NCI-H2227 (cell line): ENCODE measurements around the gene SERINC5.

ENCODE experiments used
- DNase-seq: peaks from one replicate; lab custom pipeline; 2025; ENCODE audit not compliant: unreplicated experiment; lab: John Stamatoyannopoulos, UW

SERINC5 gene

DNA sequence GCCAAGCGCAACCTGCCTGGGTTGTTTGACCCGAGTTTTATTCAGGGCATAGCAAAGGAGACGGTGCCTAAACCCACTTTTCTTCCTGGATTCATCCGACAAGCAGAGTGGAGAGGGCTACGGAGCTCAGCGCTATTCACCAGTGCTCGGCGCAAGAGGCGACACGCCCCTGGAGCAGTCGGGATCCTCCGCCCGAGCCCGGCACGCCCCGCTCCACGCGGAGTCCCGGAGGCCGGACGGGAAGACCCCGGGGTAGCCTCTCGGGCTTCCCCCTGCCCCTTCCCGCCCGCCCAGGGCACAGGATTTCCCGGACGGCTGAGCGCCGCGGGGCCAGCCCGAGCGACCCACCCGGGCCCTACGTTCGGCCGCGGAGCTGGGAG is 427 bp downstream of the SERINC5 start:
- peak; percentile 50 for DNase-seq

- DNase-seq = peak; percentile 9
Observed at GRCh38 chr5:80254767-80255430, 949 bp downstream of the SERINC5 start.

GRCh38 chr5:80251636-80252035 is 4.2 kb downstream of the SERINC5 start:
- DNase-seq = no peak

DNA sequence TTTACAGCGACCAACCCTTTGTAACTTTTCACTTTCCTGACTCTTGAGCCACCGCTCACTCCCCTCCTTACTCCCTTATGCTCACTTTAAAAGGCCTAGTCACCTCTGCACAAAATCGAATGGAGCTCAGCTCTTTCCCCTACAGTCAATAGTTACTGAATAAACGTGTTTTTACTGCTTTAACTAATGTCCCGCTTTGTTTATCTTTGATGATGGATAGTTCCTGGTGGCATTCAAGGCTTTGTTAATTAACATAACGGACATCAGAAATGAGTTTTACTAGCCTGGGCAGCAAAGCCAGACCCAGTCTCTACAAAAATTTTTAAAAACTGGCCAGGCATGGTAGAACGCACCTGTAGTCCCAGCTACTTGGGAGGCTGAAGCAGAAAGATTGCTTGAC is 5.0 kb downstream of the SERINC5 start:
- DNase-seq = no peak

DNA sequence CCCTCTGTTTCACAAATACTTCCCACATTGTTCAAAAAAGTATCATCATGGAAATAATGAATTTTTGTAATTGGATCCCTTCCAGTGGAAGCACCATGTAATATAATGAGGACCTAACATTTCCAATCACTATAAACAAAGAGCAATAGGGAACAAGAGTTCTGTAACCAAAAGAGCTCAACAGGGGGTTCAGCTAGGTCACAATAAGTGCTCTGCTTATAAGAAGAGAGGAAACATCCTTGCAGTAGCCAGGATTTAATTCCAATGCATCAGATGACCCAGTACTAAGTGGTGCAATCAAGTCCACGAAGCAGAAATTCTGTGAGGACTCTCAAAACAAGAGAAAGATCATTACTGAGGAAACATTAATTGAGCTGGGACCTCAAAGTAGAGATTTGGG is 5.9 kb downstream of the SERINC5 start:
- DNase-seq = no peak

DNA sequence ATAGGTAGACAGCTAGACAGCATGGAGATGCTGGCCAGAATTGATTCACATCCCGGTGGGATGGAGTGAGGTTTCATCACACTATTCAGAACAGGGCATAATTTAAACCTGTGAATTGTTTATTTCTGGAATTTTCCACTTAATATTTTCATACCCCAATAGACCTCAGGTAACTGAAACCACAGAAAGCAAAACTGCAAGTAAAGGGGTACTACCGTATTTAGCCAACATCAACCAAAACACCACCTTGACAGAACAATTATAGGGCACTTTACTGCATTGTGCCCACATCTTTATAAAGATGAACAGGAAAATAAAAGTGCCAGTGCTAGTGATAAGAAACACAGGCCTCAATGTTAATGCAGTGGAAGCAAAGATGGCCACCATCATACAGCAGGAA is 7.5 kb downstream of the SERINC5 start:
- DNase-seq = no peak

- DNase-seq = peak; percentile 31
Observed at GRCh38 chr5:80246995-80247729, 8.7 kb downstream of the SERINC5 start.

DNA sequence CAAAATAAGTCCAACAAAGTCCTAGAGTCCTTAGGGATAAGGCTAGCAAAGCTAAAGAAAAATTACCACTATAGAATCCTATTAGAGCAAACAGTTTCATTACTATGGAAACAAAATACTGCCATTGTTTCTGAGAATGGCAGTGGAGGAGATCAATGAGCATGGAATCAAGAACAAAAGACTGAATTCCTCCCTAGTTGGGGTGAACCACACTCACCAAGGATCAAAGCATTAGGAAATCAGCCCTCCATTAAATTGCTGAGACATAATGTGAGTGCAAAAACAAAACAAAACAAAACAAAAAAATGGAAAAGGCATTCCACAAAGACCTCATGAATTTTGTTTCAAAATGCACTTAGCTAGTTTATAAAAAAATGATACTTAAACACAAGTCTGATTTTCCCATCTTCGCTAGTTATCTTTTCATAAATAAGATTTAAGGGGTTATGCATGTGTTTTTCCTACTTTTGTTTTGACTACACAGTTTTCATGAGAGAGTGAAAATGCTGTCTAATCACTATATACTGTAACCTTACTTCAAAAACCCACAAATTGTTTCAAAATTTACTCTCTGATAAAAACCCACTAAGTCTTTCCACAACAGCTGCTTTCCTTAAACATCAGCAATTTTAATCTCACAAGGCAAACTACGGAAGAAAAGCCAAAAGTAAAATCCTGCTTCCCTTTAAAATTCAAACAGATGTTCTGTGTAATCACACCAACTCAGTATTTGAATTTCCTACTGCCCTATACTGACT is 9.7 kb downstream of the SERINC5 start:
- no peak for DNase-seq

- DNase-seq = no peak
Observed at GRCh38 chr5:80243567-80243966, 12.3 kb downstream of the SERINC5 start.

GRCh38 chr5:80242849-80243248 is 13.0 kb downstream of the SERINC5 start:
- no peak for DNase-seq

DNA sequence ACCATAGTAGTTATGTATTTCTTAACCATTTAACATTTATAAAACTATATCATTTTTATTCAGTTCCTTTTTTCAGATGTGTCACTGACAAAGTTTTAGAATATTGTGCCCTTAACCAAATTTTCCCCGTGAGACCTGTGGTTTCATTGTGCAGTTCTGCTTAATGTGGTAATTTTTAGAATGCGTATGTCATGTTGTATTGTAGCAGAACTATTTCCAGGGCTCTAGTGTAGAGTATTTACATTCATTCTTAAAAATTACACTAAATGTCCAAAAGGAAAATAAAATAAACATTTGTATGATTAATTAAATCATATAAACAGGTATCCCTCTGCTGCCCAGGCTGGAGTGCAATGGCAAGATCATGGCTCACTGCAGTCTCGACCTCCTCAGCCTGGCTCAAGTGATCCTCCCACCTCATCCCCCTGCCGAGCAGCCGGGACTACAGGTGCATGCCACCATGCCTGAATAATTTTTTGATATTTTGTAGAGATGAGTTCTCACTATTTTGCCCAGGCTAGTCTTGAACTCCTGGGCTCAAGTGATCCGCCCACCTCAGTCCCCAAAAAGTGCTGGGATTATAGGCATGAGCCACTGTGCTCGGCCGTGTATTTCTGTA is 15.4 kb downstream of the SERINC5 start:
- DNase-seq = no peak

GRCh38 chr5:80239680-80240367 is 16.0 kb downstream of the SERINC5 start:
- no peak for DNase-seq

DNA sequence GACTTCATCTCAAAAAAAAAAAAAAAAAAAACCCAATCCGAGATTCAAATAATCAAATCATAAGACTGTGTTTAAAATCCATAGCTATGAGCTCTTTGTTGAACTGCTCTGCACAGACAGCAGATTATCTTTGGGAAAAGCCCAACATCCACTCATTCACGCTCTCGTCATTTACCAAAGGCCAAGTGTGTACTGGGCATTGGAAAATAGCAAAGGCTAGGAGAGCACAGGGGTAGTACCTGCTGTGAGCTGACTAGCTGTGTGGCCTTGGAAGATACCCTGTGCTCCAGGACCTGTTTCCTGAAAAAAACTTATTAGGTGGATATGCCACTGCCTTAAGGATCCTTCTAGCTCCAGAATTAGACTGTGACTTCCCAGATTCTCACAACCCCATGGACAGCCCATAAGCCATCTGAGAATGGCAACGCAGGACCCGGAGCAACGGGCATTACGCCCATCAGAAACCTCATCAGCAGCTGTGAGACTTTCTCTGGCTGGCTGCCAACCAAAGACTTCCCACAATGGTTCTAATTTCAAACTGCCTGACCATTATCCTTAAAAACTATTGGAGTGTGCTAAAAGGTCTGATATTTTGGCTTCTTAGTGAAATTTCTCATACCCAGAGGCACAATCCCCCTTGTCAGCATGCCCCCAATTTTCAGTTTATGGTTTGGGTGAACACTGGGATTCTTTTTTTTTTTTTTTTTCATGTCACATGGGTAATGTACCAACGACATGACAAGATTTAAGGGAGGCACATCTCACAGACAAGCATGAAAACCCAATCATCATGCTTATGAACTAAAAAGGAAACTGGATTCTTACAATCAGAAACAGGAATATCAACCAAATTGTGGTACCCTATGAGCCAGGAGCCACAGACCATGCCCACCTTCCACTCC is 16.8 kb downstream of the SERINC5 start:
- DNase-seq = peak; percentile 77

DNA sequence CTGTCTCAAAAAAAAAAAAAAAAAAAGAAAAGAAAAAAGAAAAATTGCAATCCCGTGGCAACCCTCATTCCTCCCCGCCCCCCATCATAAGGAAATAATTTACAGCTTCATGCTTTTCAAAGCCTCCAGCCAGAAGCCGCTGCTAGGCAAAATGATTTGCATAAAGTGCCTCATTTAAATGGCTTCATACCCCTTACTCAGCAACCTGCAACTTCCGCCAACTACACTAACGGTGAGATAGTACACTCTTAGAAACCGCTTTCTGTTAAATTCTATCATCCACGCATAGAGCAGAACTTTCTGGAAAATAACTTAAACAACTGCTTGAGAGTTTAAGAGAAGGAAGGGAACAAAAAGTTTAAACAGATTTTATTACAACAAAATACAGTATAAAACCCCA is 17.8 kb downstream of the SERINC5 start:
- no peak for DNase-seq

- no peak for DNase-seq
Observed at GRCh38 chr5:80237243-80237642, 18.6 kb downstream of the SERINC5 start.

DNA sequence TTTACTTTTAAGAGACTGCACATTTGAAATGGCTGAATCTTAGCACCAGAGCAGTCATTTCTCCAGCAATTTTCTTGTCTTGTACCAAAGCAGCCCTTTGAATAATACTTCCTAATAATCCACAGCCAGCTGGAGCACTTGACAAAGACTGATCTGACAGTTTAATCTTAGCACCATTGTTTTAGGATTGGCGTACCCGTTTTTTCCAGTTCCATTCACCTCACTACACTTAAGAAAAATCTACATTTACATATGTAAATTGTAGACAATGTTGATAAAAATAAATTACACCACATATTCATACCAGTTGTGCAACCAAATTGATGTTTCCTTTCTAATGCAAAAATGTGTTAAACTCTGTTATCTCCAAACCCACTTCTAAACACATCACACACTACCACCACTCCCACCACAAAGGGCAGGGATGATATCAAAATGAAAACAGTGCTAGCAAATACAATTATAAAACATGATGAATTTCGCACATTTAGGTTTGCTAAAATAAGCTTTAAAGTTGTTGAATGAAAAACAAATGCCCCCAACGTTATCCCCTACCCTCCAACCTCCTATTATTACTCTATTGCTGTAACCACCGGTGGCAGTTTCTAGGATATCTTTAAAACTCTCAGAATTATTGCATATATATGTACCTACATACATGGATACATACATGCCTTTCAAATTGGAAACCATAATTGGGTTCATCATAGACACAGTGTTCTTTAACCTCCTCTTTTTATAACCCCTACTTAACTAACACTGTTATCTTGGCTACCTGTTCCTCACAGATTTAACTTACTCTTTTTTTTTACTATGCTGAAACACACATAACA is 21.5 kb downstream of the SERINC5 start:
- no peak for DNase-seq

DNA sequence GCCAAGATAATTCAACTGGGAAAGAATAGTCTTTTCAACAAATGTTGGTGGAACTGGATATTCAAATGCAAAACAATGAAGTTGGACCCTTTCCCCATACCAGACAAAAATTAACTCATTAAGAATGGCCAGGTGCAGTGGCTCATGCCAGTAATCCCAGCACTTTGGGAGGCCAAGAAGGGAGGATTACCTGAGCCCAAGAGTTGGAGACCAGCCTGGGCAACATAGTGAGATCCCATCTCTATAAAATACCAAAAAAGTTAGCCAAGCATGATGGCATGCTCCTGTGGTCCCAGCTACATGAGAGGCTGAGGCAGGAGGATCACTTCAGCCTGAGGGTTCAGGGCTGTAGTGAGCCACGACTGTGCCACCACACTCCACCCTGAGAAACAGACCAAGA is 24.2 kb downstream of the SERINC5 start:
- no peak for DNase-seq

DNA sequence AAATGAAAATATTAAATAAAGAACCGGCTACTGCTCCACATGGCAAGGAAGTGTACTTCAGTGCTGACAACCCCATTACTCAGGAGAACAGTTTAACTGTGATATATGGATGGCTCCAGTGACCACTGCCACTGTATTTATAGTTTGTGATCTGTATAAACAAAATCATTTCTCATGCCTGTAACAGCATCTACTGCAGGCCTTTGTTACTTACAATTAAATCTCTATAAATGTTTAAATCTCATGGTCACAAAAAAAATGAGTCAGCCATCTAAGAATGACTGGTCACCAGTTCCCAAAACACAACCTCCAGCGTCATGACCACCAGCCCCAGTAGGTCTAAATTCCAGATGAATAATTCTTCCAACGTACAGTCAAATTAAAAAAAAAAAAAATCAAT is 24.6 kb downstream of the SERINC5 start:
- DNase-seq = no peak
